SK-N-MC (cell line): Measurements from ENCODE around the gene ULK4.

Experiments
- DNase-seq: peaks from one replicate; pipeline ENCODE4 v3.0.0-alpha.2; 2011; ENCODE audit warnings: low read depth, low spot score
- H3K27ac ChIP-seq: fragments of 200-600 bp; sonication (generic); 2 replicates; pipeline ENCODE4 v1.5.1; 2016; ENCODE audit warnings: mixed run types
- H3K36me3 ChIP-seq: fragments of 200-600 bp; sonication (generic); 2 replicates; pipeline ENCODE4 v1.6.1; 2017; ENCODE audit warnings: antibody characterized with exemption, low read length, mixed read lengths; ENCODE audit not compliant: insufficient read depth
- H3K4me3 ChIP-seq: fragments of 200-600 bp; sonication (generic); 2 replicates; pipeline ENCODE4 v1.5.1; 2016
- H3K9ac ChIP-seq: fragments of 200-600 bp; sonication (generic); 2 replicates; pipeline ENCODE4 v1.8.0; 2017; ENCODE audit warnings: mixed run types, mixed read lengths; ENCODE audit not compliant: insufficient read length
- H3K9me3 ChIP-seq: fragments of 200-600 bp; sonication (generic); 2 replicates; pipeline ENCODE4 v1.6.1; 2017; ENCODE audit warnings: low read depth, mild to moderate bottlenecking, antibody characterized with exemption, low read length, moderate library complexity, mixed read lengths
- EZH2 ChIP-seq: fragments of 200-600 bp; sonication (generic); IDR thresholded peaks from one replicate; pipeline ENCODE4 v1.6.1; 2017; ENCODE audit warnings: antibody characterized with exemption
- FOXP2 ChIP-seq: optimal IDR thresholded peaks from 2 replicates; pipeline ENCODE3; 2011; ENCODE audit warnings: mild to moderate bottlenecking, moderate library complexity; ENCODE audit not compliant: insufficient read depth; ENCODE audit errors: extremely low read length, control extremely low read depth
- POLR2AphosphoS5 ChIP-seq: IDR thresholded peaks from 2 replicates; pipeline ENCODE4 v1.6.1; 2012; ENCODE audit warnings: mild to moderate bottlenecking, low read depth, low read length, borderline replicate concordance

The ULK4 gene

GRCh38 chr3:41627477-41628087 is 334.3 kb downstream of the ULK4 start:
- Histone ChIP-seq H3K27ac (no peak overlapping the region), H3K9me3 (no peaks in the 10 kb centered on the region), H3K9ac (no peak overlapping the region), H3K36me3 (no peaks in the 10 kb centered on the region), H3K4me3 (no peak overlapping the region)
- no peak for DNase-seq
- TF ChIP-seq POLR2AphosphoS5 (no peak), EZH2 (no peak), FOXP2 (no peak)

- Histone ChIP-seq H3K27ac (no peak overlapping the region), H3K4me3 (no peak overlapping the region), H3K36me3 (no peaks in the 10 kb centered on the region), H3K9me3 (no peaks in the 10 kb centered on the region), H3K9ac (no peak overlapping the region)
- TF ChIP-seq EZH2: no peak
- no peak for TF ChIP-seq POLR2AphosphoS5
- no peak for TF ChIP-seq FOXP2
- no peak for DNase-seq
Measured at GRCh38 chr3:41612853-41613252, 349.1 kb downstream of the ULK4 start.

DNA sequence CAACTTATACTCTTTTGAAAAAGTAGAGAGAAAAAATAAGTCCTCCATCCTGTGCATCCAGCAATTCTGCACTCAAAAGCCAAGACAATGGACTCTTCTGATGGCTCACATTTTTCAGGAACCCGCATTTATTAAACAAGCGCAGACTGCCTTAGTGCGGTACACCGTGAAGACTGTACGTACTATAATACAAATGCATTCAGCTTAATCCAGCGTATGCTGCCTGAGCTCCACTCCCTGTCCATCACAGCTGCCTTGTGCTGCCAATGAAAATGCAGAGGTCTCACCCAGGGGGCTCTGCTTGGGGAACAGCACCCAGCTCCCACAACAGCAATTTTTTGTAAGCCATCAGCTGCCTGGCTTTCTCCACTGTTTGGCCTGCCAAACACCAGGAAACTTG is 350.9 kb downstream of the ULK4 start:
- H3K9ac ChIP-seq: no peak overlapping the region
- no peak for DNase-seq
- TF ChIP-seq FOXP2 (no peak), POLR2AphosphoS5 (no peak), EZH2 (no peak)
- H3K36me3 ChIP-seq: no peaks in the 10 kb centered on the region
- no peaks in the 10 kb centered on the region for H3K9me3 ChIP-seq
- no peak overlapping the region for H3K4me3 ChIP-seq
- H3K27ac ChIP-seq: no peak overlapping the region

GRCh38 chr3:41608347-41608746 is 353.6 kb downstream of the ULK4 start:
- Histone ChIP-seq H3K4me3 (no peak overlapping the region), H3K9ac (no peak overlapping the region), H3K27ac (no peak overlapping the region), H3K9me3 (no peaks in the 10 kb centered on the region), H3K36me3 (no peaks in the 10 kb centered on the region)
- DNase-seq: no peak
- TF ChIP-seq FOXP2 (no peak), POLR2AphosphoS5 (no peak), EZH2 (no peak)

- Histone ChIP-seq H3K9ac (no peak overlapping the region), H3K4me3 (no peak overlapping the region), H3K36me3 (no peaks in the 10 kb centered on the region), H3K9me3 (no peaks in the 10 kb centered on the region), H3K27ac (no peak overlapping the region)
- TF ChIP-seq POLR2AphosphoS5 (no peak), EZH2 (no peak), FOXP2 (no peak)
- no peak for DNase-seq
Measured at GRCh38 chr3:41603807-41604206, 358.1 kb downstream of the ULK4 start.

- Histone ChIP-seq H3K9ac (no peak overlapping the region), H3K27ac (no peak overlapping the region), H3K9me3 (no peaks in the 10 kb centered on the region), H3K4me3 (no peak overlapping the region), H3K36me3 (no peaks in the 10 kb centered on the region)
- DNase-seq: no peak
- no peak for TF ChIP-seq FOXP2
Measured at GRCh38 chr3:41602121-41602520, 359.8 kb downstream of the ULK4 start.

DNA sequence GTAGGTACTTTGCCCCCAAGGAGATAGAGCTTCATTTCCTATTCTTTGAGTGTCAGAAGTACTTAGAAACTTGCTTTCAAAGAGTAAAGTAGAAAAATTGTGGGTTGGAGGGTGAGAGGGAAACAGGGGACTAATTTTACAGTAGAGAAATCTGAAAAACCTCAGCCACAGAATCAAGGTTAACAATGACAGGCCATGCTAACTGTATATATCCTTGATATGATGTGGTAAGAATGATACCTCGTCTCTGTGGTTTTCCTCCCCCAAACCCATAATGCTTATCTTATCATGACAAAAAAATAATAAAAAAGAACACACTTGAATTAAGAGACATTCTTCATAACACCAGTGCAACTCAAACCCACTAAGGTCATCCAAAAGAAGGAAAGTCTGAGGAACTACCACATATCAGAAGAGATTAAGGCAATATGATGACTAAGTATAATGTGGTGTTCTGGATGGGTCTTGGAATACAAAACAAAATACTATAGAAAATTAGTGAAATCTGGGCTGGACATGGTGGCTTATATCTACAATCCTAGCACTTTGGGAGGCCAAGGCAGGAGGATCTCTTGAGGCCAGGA is 360.4 kb downstream of the ULK4 start:
- DNase-seq: no peak
- Histone ChIP-seq H3K4me3 (no peak overlapping the region), H3K9me3 (no peaks in the 10 kb centered on the region), H3K9ac (no peak overlapping the region), H3K36me3 (no peaks in the 10 kb centered on the region), H3K27ac (no peak overlapping the region)
- TF ChIP-seq EZH2 (no peak), POLR2AphosphoS5 (no peak)

GRCh38 chr3:41600616-41601015 is 361.3 kb downstream of the ULK4 start:
- Histone ChIP-seq H3K27ac (no peak overlapping the region), H3K9ac (no peak overlapping the region), H3K9me3 (no peaks in the 10 kb centered on the region), H3K4me3 (no peak overlapping the region), H3K36me3 (no peaks in the 10 kb centered on the region)
- DNase-seq: no peak
- TF ChIP-seq POLR2AphosphoS5: no peak
- no peak for TF ChIP-seq FOXP2
- no peak for TF ChIP-seq EZH2

DNA sequence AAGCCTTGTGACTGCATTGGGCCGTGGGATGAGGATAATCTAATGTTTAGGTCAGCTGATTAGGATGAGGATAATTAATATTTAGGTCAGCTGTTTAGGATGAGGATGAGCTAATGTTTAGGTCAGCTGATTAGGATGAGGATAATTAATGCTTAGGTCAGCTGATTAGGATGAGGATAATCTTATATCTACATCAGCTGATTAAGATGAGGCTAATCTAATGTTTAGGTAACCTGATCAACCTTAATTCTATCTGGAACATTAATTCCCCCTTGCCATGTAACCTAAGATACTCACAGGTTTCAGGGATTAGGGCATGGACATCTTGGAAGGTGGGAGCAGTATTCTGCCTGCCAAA is 362.8 kb downstream of the ULK4 start:
- DNase-seq: no peak
- Histone ChIP-seq H3K27ac (no peak overlapping the region), H3K9me3 (no peaks in the 10 kb centered on the region), H3K36me3 (no peaks in the 10 kb centered on the region), H3K4me3 (no peak overlapping the region), H3K9ac (no peak overlapping the region)
- TF ChIP-seq FOXP2: no peak
- TF ChIP-seq EZH2: no peak
- TF ChIP-seq POLR2AphosphoS5: no peak
